Mesothelial cell of epicardium (in vitro differentiated cells): ENCODE results near the gene WDR11. TPM values are rescaled to one million over a fixed set of nuclear protein-coding genes. Genes with fewer than 3 reads are reported as not detected.

Source experiments
- DNase-seq, 2 experiments: peaks; one replicate each; pipeline ENCODE4 v3.0.0; 2021; ENCODE audit warnings: low spot score in 2 of 2; ENCODE audit not compliant: unreplicated experiment in 2 of 2
- H3K27ac Mint-ChIP-seq: 2 replicates; pipeline ENCODE4 v1.8.0; 2021; ENCODE audit warnings: mixed read lengths
- H3K27me3 Mint-ChIP-seq: 2 replicates; pipeline ENCODE4 v1.8.0; 2021; ENCODE audit warnings: low read depth, mixed read lengths
- H3K36me3 Mint-ChIP-seq: 2 replicates; pipeline ENCODE4 v1.8.0; 2021; ENCODE audit warnings: mixed read lengths
- H3K4me1 Mint-ChIP-seq: 2 replicates; pipeline ENCODE4 v1.8.0; 2021; ENCODE audit warnings: mixed read lengths
- H3K4me3 Mint-ChIP-seq: 2 replicates; pipeline ENCODE4 v1.8.0; 2021; ENCODE audit warnings: mild to moderate bottlenecking, moderate library complexity, mixed read lengths
- H3K9me3 Mint-ChIP-seq: 2 replicates; pipeline ENCODE4 v1.8.0; 2021; ENCODE audit warnings: mixed read lengths
- CTCF ChIP-seq: fragments of 200-600 bp; sonication (generic); IDR thresholded peaks from one replicate; pipeline ENCODE4 v1.5.0; 2021; ENCODE audit warnings: antibody characterized with exemption; ENCODE audit not compliant: unreplicated experiment
- total RNA-seq: library from RNA; stranded (reverse); gene quantifications from 3 replicates; pipeline ENCODE4 v1.2.1, GENCODE V29; 2021

WDR11 gene
- total RNA-seq, 1 donor from 2014 or later, result 76.0 TPM

- Mint-ChIP-seq H3K36me3 (no peaks in the 10 kb centered on the region), H3K4me1 (peaks cover 19% of the 10 kb centered on the region), H3K27ac (no peak overlapping the region), H3K9me3 (no peaks in the 10 kb centered on the region), H3K4me3 (no peak overlapping the region), H3K27me3 (peaks cover 15% of the 10 kb centered on the region)
- peak in 1 of 2 experiments; percentile 55 for DNase-seq
- no peak for TF ChIP-seq CTCF
Observed at GRCh38 chr10:120810298-120810697, 40.9 kb upstream of the WDR11 start.

DNA sequence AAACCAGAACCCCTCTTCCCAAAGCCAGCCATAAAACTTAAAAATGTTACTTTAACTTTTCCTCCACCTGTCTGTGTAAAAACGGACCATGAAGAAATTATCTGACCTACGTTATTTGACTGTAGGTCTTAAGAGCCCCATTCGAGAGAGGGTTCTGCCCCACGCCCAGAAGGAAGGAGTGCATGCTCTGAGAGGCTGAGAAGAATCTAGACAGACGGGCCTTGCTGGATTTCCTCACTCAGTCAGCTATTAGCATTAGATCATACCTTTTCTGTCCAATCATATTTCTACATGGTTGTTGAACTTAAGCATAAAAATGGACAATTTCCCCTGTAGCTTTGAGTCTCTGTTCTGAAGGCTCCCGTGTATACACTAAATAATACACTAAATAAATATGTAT, 38.1 kb upstream of the WDR11 start:
- no peak for TF ChIP-seq CTCF
- no peak for DNase-seq
- H3K4me3 Mint-ChIP-seq, result no peak overlapping the region

GRCh38 chr10:120818301-120818700, 32.9 kb upstream of the WDR11 start:
- peaks cover 3% of the 10 kb centered on the region for H3K9me3 Mint-ChIP-seq
- H3K4me1 Mint-ChIP-seq, result peaks cover 9% of the 10 kb centered on the region
- H3K27me3 Mint-ChIP-seq, result peaks cover 11% of the 10 kb centered on the region
- no peak for DNase-seq
- no peaks in the 10 kb centered on the region for H3K36me3 Mint-ChIP-seq
- H3K27ac Mint-ChIP-seq, result no peak overlapping the region
- TF ChIP-seq CTCF, result no peak
- H3K4me3 Mint-ChIP-seq, result no peak overlapping the region

More for the DNA sequence above, 38.1 kb upstream of the WDR11 start:
- H3K27me3 Mint-ChIP-seq, result peaks cover 7% of the 10 kb centered on the region
- no peak overlapping the region for H3K27ac Mint-ChIP-seq
- no peaks in the 10 kb centered on the region for H3K36me3 Mint-ChIP-seq
- H3K4me1 Mint-ChIP-seq, result peaks cover 19% of the 10 kb centered on the region
- peaks cover 3% of the 10 kb centered on the region for H3K9me3 Mint-ChIP-seq

- peaks cover 12% of the 10 kb centered on the region for H3K4me1 Mint-ChIP-seq
- H3K9me3 Mint-ChIP-seq, result peaks cover 3% of the 10 kb centered on the region
- no peaks in the 10 kb centered on the region for H3K36me3 Mint-ChIP-seq
- H3K27me3 Mint-ChIP-seq, result peaks cover 11% of the 10 kb centered on the region
- no peak for DNase-seq
- TF ChIP-seq CTCF, result no peak
- no peak overlapping the region for H3K27ac Mint-ChIP-seq
- no peak overlapping the region for H3K4me3 Mint-ChIP-seq
Observed at GRCh38 chr10:120819366-120819765, 31.8 kb upstream of the WDR11 start.

DNA sequence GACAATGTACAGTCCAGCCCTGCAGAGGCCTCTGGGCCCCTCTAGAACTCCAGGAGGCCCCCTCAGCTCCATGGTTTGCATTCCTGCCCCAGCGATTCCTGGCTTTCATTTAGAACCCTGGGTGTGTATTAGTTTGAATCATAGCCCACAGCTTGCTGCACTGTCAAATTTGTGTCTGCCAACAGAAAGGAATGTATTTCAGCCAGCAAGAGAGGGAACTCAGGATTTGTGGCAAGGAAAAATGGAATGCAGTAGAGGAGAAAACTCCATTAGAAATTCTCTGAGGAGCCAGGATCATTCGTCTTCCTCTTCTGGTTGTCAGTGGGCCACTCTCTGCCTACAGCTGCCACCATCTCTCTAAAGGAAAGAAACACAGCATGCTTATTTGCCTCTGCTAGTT, 27.9 kb upstream of the WDR11 start:
- Mint-ChIP-seq H3K36me3 (no peaks in the 10 kb centered on the region), H3K27ac (peak overlapping the region; percentile 48), H3K4me3 (no peak overlapping the region), H3K4me1 (peaks cover 22% of the 10 kb centered on the region), H3K9me3 (no peaks in the 10 kb centered on the region), H3K27me3 (peaks cover 6% of the 10 kb centered on the region)
- TF ChIP-seq CTCF, result no peak
- no peak for DNase-seq

- Mint-ChIP-seq H3K27ac (no peak overlapping the region), H3K4me1 (peaks cover 22% of the 10 kb centered on the region), H3K4me3 (no peak overlapping the region), H3K27me3 (peaks cover 4% of the 10 kb centered on the region), H3K36me3 (no peaks in the 10 kb centered on the region), H3K9me3 (no peaks in the 10 kb centered on the region)
- peak; percentile 29 for TF ChIP-seq CTCF
- peak in 1 of 2 experiments; percentile 42 for DNase-seq
Observed at GRCh38 chr10:120824881-120825309, 26.3 kb upstream of the WDR11 start.
